K562 (cell line): ENCODE results near the gene SPTBN2. TPM values are rescaled to one million over a fixed set of nuclear protein-coding genes. Genes with fewer than 3 reads are reported as not detected.

Experiments
- ARHGAP35 ChIP-seq: fragments of 450-650 bp; IDR thresholded peaks from 2 replicates; pipeline ENCODE4 v1.6.1; 2018; ENCODE audit not compliant: partially characterized antibody
- BRCA1 ChIP-seq, 2 experiments: fragments of 450-650 bp in 1 of 2; sonication (generic) in 1 of 2; formaldehyde crosslinking in 1 of 2; IDR thresholded peaks; 2 replicates each; pipeline versions ENCODE4 v1.5.0 to v1.6.1; 2017 to 2020; ENCODE audit warnings: mild to moderate bottlenecking in 1 of 2, missing genetic modification reagents in 1 of 2
- CREM ChIP-seq: IDR thresholded peaks from 2 replicates; pipeline ENCODE4 v1.6.1; 2014; ENCODE audit warnings: antibody characterized with exemption, low read depth
- ID3 ChIP-seq, 2 experiments: fragments of 250-450 bp in 1 of 2; fragments of 450-650 bp in 1 of 2; sonication (Bioruptor Pico) in 1 of 2; IDR thresholded peaks; 2 replicates each; pipeline versions ENCODE4 v1.6.1 to v1.8.0; 2016 to 2021; ENCODE audit warnings: mild to moderate bottlenecking in 2 of 2, moderate library complexity in 2 of 2, missing compliant biosample characterization in 1 of 2, missing genetic modification characterization in 1 of 2
- ILF3 ChIP-seq: fragments of 450-650 bp; IDR thresholded peaks from 2 replicates; pipeline ENCODE4 v1.6.1; 2018; ENCODE audit warnings: antibody characterized with exemption, mild to moderate bottlenecking, moderate library complexity, borderline replicate concordance
- KDM4B ChIP-seq, 2 experiments: fragments of 450-650 bp in 1 of 2; sonication (generic) in 1 of 2; IDR thresholded peaks; 2 replicates each; pipeline ENCODE4 v1.6.1; 2016 to 2017; ENCODE audit warnings: borderline replicate concordance in 2 of 2, antibody characterized with exemption in 1 of 2, low read depth in 1 of 2, mild to moderate bottlenecking in 1 of 2
- SREBF2 ChIP-seq: sonication (generic); formaldehyde crosslinking; IDR thresholded peaks from 2 replicates; pipeline ENCODE4 v1.4.0; 2020; ENCODE audit warnings: mild to moderate bottlenecking, missing genetic modification reagents
- ZNF165 ChIP-seq: fragments of 250-450 bp; sonication (Bioruptor Pico); IDR thresholded peaks from 2 replicates; pipeline ENCODE4 v1.4.0; 2020; ENCODE audit warnings: borderline replicate concordance
- ZNF551 ChIP-seq: fragments of 250-450 bp; sonication (Bioruptor Pico); IDR thresholded peaks from 2 replicates; pipeline ENCODE4 v1.5.0; 2021; ENCODE audit warnings: mild to moderate bottlenecking, moderate library complexity
- ZNF77 ChIP-seq: fragments of 250-450 bp; sonication (Bioruptor Pico); IDR thresholded peaks from 2 replicates; pipeline ENCODE4 v1.5.0; 2020
- polyA plus RNA-seq, 8 experiments: library from polyadenylated mRNA; depleted of rRNA in 4 of 8; stranded (reverse) in 5 of 8; unstranded in 3 of 8; fragments of >200 nt; fragmentation: Nextera tagmentation in 2 of 8; fragmentation: Illumina TruSeq in 1 of 8; extraction: Ambion mirVana in 2 of 8; extraction: Trizol in 1 of 8; gene quantifications; 2 replicates each; pipeline versions ENCODE4 v1.2.1 to v1.2.3, GENCODE V29; 2011 to 2014; ENCODE audit warnings: inconsistent platforms in 1 of 8, missing spikeins in 1 of 8
- total RNA-seq, 7 experiments: library from RNA; depleted of rRNA in 6 of 7; stranded (reverse); fragments of >200 nt in 6 of 7; fragmentation: Illumina TruSeq in 2 of 7; extraction: Trizol in 2 of 7; gene quantifications; 2 replicates each; pipeline versions ENCODE4 v1.2.1 to v1.2.3, GENCODE V29; 2011 to 2021; ENCODE audit warnings: low replicate concordance in 1 of 7
- TF ChIP-seq, protein P1 (sequence below): fragments of 250-450 bp; sonication (Bioruptor Pico); IDR thresholded peaks from 2 replicates; pipeline ENCODE4 v1.5.0; 2022; ENCODE audit warnings: mild to moderate bottlenecking
- TF ChIP-seq, protein P2 (sequence below), 2 experiments: IDR thresholded peaks; 2 replicates each; pipeline ENCODE4 v1.6.1; 2012; ENCODE audit warnings: improper control_type of control experiment in 2 of 2, low read depth in 2 of 2, low read length in 2 of 2, borderline replicate concordance in 1 of 2

SPTBN2 gene
- total and polyA plus RNA-seq, 9 of the 15 experiments (the other 6 are each of a cell fraction or from before 2014, with no cell fraction given) = 0.38 to 56.5 (median 19.7) TPM

- TF ChIP-seq, protein P1, sequence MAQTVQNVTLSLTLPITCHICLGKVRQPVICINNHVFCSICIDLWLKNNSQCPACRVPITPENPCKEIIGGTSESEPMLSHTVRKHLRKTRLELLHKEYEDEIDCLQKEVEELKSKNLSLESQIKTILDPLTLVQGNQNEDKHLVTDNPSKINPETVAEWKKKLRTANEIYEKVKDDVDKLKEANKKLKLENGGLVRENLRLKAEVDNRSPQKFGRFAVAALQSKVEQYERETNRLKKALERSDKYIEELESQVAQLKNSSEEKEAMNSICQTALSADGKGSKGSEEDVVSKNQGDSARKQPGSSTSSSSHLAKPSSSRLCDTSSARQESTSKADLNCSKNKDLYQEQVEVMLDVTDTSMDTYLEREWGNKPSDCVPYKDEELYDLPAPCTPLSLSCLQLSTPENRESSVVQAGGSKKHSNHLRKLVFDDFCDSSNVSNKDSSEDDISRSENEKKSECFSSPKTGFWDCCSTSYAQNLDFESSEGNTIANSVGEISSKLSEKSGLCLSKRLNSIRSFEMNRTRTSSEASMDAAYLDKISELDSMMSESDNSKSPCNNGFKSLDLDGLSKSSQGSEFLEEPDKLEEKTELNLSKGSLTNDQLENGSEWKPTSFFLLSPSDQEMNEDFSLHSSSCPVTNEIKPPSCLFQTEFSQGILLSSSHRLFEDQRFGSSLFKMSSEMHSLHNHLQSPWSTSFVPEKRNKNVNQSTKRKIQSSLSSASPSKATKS (CRISPR knock-in tag) = no peak
- TF ChIP-seq ARHGAP35 (peak; percentile 57), ZNF165 (no peak), CREM (peak; percentile 86; the same call in 1 of the 2 replicates), KDM4B (IDR thresholded peaks at IDR 0.05; ENCODE audit: borderline replicate concordance in 2 of 2, low read depth in 1 of 2) (peak in 1 of 2 experiments; percentile 47; a peak in 1 of 4 replicates), ILF3 (no peak; the same call in 1 of the 2 replicates), ZNF77 (CRISPR knock-in tag) (no peak), BRCA1 (IDR thresholded peaks at IDR 0.05) (no peak), BRCA1 (CRISPR knock-in tag; IDR thresholded peaks at IDR 0.05) (no peak), ZNF551 (no peak), SREBF2 (CRISPR knock-in tag) (no peak), ID3 (CRISPR knock-in tag; IDR thresholded peaks at IDR 0.05) (no peak), ID3 (tag; IDR thresholded peaks at IDR 0.05) (no peak)
- TF ChIP-seq, protein P2, sequence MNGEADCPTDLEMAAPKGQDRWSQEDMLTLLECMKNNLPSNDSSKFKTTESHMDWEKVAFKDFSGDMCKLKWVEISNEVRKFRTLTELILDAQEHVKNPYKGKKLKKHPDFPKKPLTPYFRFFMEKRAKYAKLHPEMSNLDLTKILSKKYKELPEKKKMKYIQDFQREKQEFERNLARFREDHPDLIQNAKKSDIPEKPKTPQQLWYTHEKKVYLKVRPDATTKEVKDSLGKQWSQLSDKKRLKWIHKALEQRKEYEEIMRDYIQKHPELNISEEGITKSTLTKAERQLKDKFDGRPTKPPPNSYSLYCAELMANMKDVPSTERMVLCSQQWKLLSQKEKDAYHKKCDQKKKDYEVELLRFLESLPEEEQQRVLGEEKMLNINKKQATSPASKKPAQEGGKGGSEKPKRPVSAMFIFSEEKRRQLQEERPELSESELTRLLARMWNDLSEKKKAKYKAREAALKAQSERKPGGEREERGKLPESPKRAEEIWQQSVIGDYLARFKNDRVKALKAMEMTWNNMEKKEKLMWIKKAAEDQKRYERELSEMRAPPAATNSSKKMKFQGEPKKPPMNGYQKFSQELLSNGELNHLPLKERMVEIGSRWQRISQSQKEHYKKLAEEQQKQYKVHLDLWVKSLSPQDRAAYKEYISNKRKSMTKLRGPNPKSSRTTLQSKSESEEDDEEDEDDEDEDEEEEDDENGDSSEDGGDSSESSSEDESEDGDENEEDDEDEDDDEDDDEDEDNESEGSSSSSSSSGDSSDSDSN (IDR thresholded peaks at IDR 0.05; ENCODE audit: borderline replicate concordance in 1 of 2, low read depth in 2 of 2, low read length in 2 of 2) = 0 out of 4 replicates have a peak, but pooled peaks of 1 of the 2 experiments have one; percentile 28
Observed at GRCh38 chr11:66677599-66678375, 51.2 kb downstream of the SPTBN2 start, which contains the start of gene RBM4B (continued).
